GM12878 (cell line): ENCODE measurements around the gene MNT. TPM values are rescaled to one million over a fixed set of nuclear protein-coding genes. Genes with fewer than 3 reads are reported as not detected.

Source experiments
- ATAC-seq: fragments of 200-7000 bp; cut with Tn5 transposase; 3 replicates; pipeline ENCODE4 v1.9.1; 2020; ENCODE audit warnings: mild to moderate bottlenecking, moderate library complexity
- BruUV-seq: library from RNA; stranded (reverse); fragments of 400-500 nt; replicated peaks from 2 replicates; lab custom pipeline; 2021; lab: Mats Ljungman, UMichigan
- CTCF ChIA-PET: fragments of 300-600 bp; sonication (Branson Sonifier 250); formaldehyde crosslinking; extraction: SDS; loops from one replicate; lab custom pipeline; 2021; ENCODE audit warnings: inconsistent platforms; lab: Yijun Ruan, JAX
- POLR2A ChIA-PET: fragments of 350-600 bp; formaldehyde crosslinking; extraction: SDS; loops from one replicate; lab custom pipeline; 2021; ENCODE audit warnings: inconsistent platforms; lab: Charles Lee
- RAD21 ChIA-PET: fragments of 300-600 bp; sonication (Branson Sonifier 250); formaldehyde crosslinking; loops from one replicate; lab custom pipeline; 2023; ENCODE audit warnings: antibody characterized with exemption; ENCODE audit not compliant: unreplicated experiment; lab: Charles Lee
- SMC1A ChIA-PET: fragments of 300-600 bp; sonication (Branson Sonifier 250); formaldehyde crosslinking; loops from one replicate; lab custom pipeline; 2023; ENCODE audit not compliant: unreplicated experiment, uncharacterized antibody; lab: Charles Lee
- DNase-seq: peaks from one replicate; pipeline ENCODE4 v3.0.0-alpha.2; 2011; ENCODE audit warnings: low read depth, low spot score
- FAIRE-seq: peaks from 3 replicates; lab custom pipeline; 2011; peaks lifted over from hg19 to GRCh38; lab: Jason Lieb, UNC
- H2AFZ ChIP-seq: 2 replicates; pipeline ENCODE4 v1.6.0; 2011; ENCODE audit warnings: low read depth, low read length, control low read depth; ENCODE audit not compliant: control insufficient read depth
- H3K27ac ChIP-seq: 2 replicates; pipeline ENCODE4 v1.5.1; 2011; ENCODE audit warnings: control low read depth; ENCODE audit not compliant: control insufficient read depth, insufficient read depth
- H3K27me3 ChIP-seq, 2 experiments: replicated peaks in 1 of 2; 2 replicates each; pipeline versions ENCODE4 v1.6.0 to v1.6.1; 2011; ENCODE audit warnings: low read length in 1 of 2; ENCODE audit not compliant: control insufficient read depth in 2 of 2, insufficient read depth in 2 of 2
- H3K36me3 ChIP-seq, 2 experiments: 2 replicates each; pipeline ENCODE4 v1.5.1; 2011; ENCODE audit warnings: low read length in 1 of 2; ENCODE audit not compliant: control insufficient read depth in 2 of 2, insufficient read depth in 2 of 2
- H3K4me1 ChIP-seq: 2 replicates; pipeline ENCODE4 v1.6.1; 2011; ENCODE audit warnings: mild to moderate bottlenecking, low read length, moderate library complexity, mixed read lengths; ENCODE audit not compliant: control insufficient read depth, insufficient read depth
- H3K4me2 ChIP-seq: 2 replicates; pipeline ENCODE4 v1.6.0; 2011; ENCODE audit warnings: control low read depth; ENCODE audit not compliant: control insufficient read depth, insufficient read depth
- H3K4me3 ChIP-seq: fragments of 200-600 bp; sonication (generic); 2 replicates; pipeline ENCODE4 v1.5.1; 2016
- H3K79me2 ChIP-seq: 2 replicates; pipeline ENCODE4 v1.6.0; 2011; ENCODE audit warnings: low read length; ENCODE audit not compliant: control insufficient read depth, insufficient read depth
- H3K9ac ChIP-seq: 2 replicates; pipeline ENCODE4 v1.8.0; 2011; ENCODE audit warnings: low read length, control low read depth, mixed read lengths; ENCODE audit not compliant: control insufficient read depth, insufficient read depth
- H3K9me3 ChIP-seq: replicated peaks from 3 replicates; pipeline ENCODE4 v1.5.1; 2011; ENCODE audit warnings: mild to moderate bottlenecking, low read length; ENCODE audit not compliant: control insufficient read depth, insufficient read depth
- H4K20me1 ChIP-seq: 2 replicates; pipeline ENCODE4 v1.6.0; 2011; ENCODE audit not compliant: control insufficient read depth, insufficient read depth
- ASH2L ChIP-seq: fragments of 300-600, 200-600 bp; sonication (generic); IDR thresholded peaks from 2 replicates; pipeline ENCODE4 v1.6.1; 2017; ENCODE audit warnings: low read depth, mild to moderate bottlenecking, borderline replicate concordance
- IKZF2 ChIP-seq, 2 experiments: fragments of 450-650 bp; IDR thresholded peaks; 2 replicates each; pipeline ENCODE4 v1.6.1; 2017; ENCODE audit warnings: mild to moderate bottlenecking in 2 of 2, moderate library complexity in 2 of 2
- JUND ChIP-seq: IDR thresholded peaks from 2 replicates; pipeline ENCODE4 v1.6.1; 2012; ENCODE audit warnings: low read depth, mild to moderate bottlenecking, low read length, improper control_type of control experiment, moderate library complexity
- MYB ChIP-seq: fragments of 150-350 bp; IDR thresholded peaks from 2 replicates; pipeline ENCODE4 v1.6.1; 2014; ENCODE audit warnings: mild to moderate bottlenecking, low read depth, low read length, borderline replicate concordance
- POLR2A ChIP-seq: IDR thresholded peaks from 2 replicates; pipeline ENCODE4 v1.6.1; 2011; ENCODE audit warnings: low read depth, mild to moderate bottlenecking, low read length
- RB1 ChIP-seq: fragments of 450-650 bp; formaldehyde crosslinking; IDR thresholded peaks from 2 replicates; pipeline ENCODE4 v1.6.1; 2017; ENCODE audit warnings: mild to moderate bottlenecking, borderline replicate concordance
- STAT3 ChIP-seq: IDR thresholded peaks from 2 replicates; pipeline ENCODE4 v1.6.1; 2011; ENCODE audit warnings: low read depth, low read length, improper control_type of control experiment
- YY1 ChIP-seq: IDR thresholded peaks from 2 replicates; pipeline ENCODE4 v1.6.1; 2011; ENCODE audit warnings: low read depth, mild to moderate bottlenecking, low read length
- WGBS: methylation state at CpG from one replicate; pipeline ENCODE4 v1.1.6; 2016; ENCODE audit warnings: low lambda C conversion rate; ENCODE audit not compliant: insufficient replicate concordance, insufficient coverage; ENCODE audit errors: missing lambda C conversion rate; 5-methylcytosine and 5-hydroxymethylcytosine counted together
- in situ Hi-C: fragments of 300-500 bp; cut with MboI; formaldehyde crosslinking; loops from 9 replicates; pipeline ENCODE4 v1.14.3; 2018; ENCODE audit warnings: mixed read lengths
- intact Hi-C: fragments of 100-400 bp; cut with micrococcal nuclease; formaldehyde crosslinking; loops from one replicate; pipeline ENCODE4 v1.14.2; 2022; ENCODE audit not compliant: unreplicated experiment
- polyA plus RNA-seq, 11 experiments: library from polyadenylated mRNA; depleted of rRNA in 4 of 11; unstranded in 6 of 11; stranded (reverse) in 5 of 11; fragments of >200 nt; fragmentation: Nextera tagmentation in 4 of 11; fragmentation: Illumina TruSeq in 1 of 11; extraction: Ambion mirVana in 4 of 11; extraction: Trizol in 1 of 11; gene quantifications; 1 replicate in 1 of 11; 2 replicates in 10 of 11; pipeline versions ENCODE4 v1.2.1 to v1.2.3, GENCODE V29; 2011 to 2016; ENCODE audit warnings: inconsistent platforms in 2 of 11, missing spikeins in 2 of 11, low read depth in 1 of 11
- total RNA-seq, 4 experiments: library from RNA; depleted of rRNA in 3 of 4; stranded (reverse); fragments of >200 nt in 3 of 4; fragmentation: Illumina TruSeq in 1 of 4; extraction: Trizol in 1 of 4; gene quantifications; 2 replicates each; pipeline versions ENCODE4 v1.2.1 to v1.2.3, GENCODE V29; 2013 to 2021
- TF ChIP-seq, protein P1 (sequence below): fragments of 450-650 bp; IDR thresholded peaks from 2 replicates; pipeline ENCODE4 v1.6.1; 2014; ENCODE audit warnings: mild to moderate bottlenecking

Gene MNT
- total and polyA plus RNA-seq, 10 of the 15 experiments (the other 5 are each of a cell fraction or from before 2014, with no cell fraction given), result 0.31 to 15.9 (median 3.8) TPM

DNA sequence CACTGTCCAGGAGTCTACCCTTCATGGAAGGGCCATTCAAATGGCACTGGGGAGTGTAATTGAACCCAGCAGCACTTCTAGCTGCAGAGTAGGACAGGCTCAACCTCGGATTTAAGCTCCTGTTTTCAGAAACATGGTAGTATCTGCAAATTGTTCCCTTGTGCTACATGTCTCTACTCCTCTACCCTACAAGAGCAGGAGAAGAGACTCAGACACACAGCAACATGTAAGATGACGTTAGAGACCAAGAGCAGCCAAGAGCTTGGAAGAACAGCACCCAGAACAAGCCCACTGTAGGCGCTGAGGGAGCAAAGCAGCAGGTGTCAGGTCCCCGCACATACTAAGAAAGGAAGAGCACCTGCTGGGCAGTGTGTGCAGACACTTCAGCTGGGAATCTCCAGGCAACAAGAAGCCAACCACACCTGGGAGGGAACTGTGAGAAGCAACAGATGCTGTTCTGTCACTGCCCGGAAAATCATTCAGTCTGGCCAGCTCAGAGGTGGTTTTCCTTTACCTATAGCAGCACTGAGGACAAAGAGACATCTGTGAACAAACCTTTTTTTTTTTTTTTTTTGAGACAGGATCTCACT is 35.6 kb upstream of the MNT start:
- Histone ChIP-seq H3K9ac (no peak overlapping the region), H3K4me1 (no peaks in the 10 kb centered on the region), H3K79me2 (no peaks in the 10 kb centered on the region), H3K27ac (no peak overlapping the region), H3K4me2 (no peak overlapping the region), H3K9me3 (no peaks in the 10 kb centered on the region), H3K4me3 (no peak overlapping the region), H3K36me3 (peaks cover 12 to 23% of the 10 kb centered on the region in 2 experiments; a peak in 3 of 4 replicates), H2AFZ (no peak overlapping the region), H3K27me3 (no peaks in the 10 kb centered on the region), H4K20me1 (no peaks in the 10 kb centered on the region)
- RAD21 ChIA-PET, result no interaction called here
- no peak for FAIRE-seq
- DNase-seq, result no peak
- WGBS, result 86% methylated on average over 5 of the region's 5 CpGs
- no TSS peak for BruUV-seq
- CTCF ChIA-PET, result interaction anchor here (3.6 kb wide), 1 partner anchor 54 kb away, joined by 17 read pairs; no protein-coding TSS in a partner anchor
- TF ChIP-seq YY1 (no peak), MYB (no peak), JUND (no peak), STAT3 (no peak), RB1 (no peak), ASH2L (no peak), POLR2A (no peak), IKZF2 (IDR thresholded peaks at IDR 0.05) (no peak)
- TF ChIP-seq, protein P1, sequence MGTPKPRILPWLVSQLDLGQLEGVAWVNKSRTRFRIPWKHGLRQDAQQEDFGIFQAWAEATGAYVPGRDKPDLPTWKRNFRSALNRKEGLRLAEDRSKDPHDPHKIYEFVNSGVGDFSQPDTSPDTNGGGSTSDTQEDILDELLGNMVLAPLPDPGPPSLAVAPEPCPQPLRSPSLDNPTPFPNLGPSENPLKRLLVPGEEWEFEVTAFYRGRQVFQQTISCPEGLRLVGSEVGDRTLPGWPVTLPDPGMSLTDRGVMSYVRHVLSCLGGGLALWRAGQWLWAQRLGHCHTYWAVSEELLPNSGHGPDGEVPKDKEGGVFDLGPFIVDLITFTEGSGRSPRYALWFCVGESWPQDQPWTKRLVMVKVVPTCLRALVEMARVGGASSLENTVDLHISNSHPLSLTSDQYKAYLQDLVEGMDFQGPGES, result no peak
- SMC1A ChIA-PET, result interaction anchor here (1.4 kb wide), 1 partner anchor 20 kb away, joined by 3 read pairs; no protein-coding TSS in a partner anchor
- in situ Hi-C loops (no loop called here), intact Hi-C loops (no loop called here)
- POLR2A ChIA-PET, result interaction anchor here (0.5 kb wide), 1 partner anchor 1210 kb away, joined by 3 read pairs; no protein-coding TSS in a partner anchor
- ATAC-seq, result no peak
